DOHH2 (cell line): Measurements from ENCODE around the gene MGLL.

Experiments
- H3F3A ChIP-seq: fragments of 200-600 bp; sonication (generic), shearing (Covaris generic); 2 replicates; pipeline ENCODE4 v1.6.0; 2016; ENCODE audit warnings: antibody characterized with exemption, mild to moderate bottlenecking; ENCODE audit not compliant: control insufficient read depth, insufficient read depth
- H3K27ac ChIP-seq: fragments of 200-600 bp; sonication (generic); 2 replicates; pipeline ENCODE4 v1.5.1; 2014; ENCODE audit warnings: low read depth, mild to moderate bottlenecking, low read length, moderate library complexity
- H3K27me3 ChIP-seq: fragments of 200-600 bp; sonication (generic); 2 replicates; pipeline ENCODE4 v1.6.1; 2014; ENCODE audit warnings: mild to moderate bottlenecking, low read length, mixed read lengths; ENCODE audit not compliant: control insufficient read depth
- H3K36me3 ChIP-seq: fragments of 200-600 bp; sonication (generic); 2 replicates; pipeline ENCODE4 v1.6.1; 2014; ENCODE audit warnings: mild to moderate bottlenecking, low read length, moderate library complexity, mixed read lengths; ENCODE audit not compliant: control insufficient read depth
- H3K4me1 ChIP-seq: fragments of 200-600 bp; sonication (generic); 2 replicates; pipeline ENCODE4 v1.6.1; 2014; ENCODE audit warnings: mild to moderate bottlenecking, low read length, mixed read lengths; ENCODE audit not compliant: control insufficient read depth
- H3K4me2 ChIP-seq: fragments of 200-600 bp; sonication (generic); 2 replicates; pipeline ENCODE4 v1.6.0; 2014; ENCODE audit warnings: mild to moderate bottlenecking, low read length, moderate library complexity
- H3K4me3 ChIP-seq: fragments of 200-600 bp; sonication (generic); 2 replicates; pipeline ENCODE4 v1.5.1; 2014; ENCODE audit warnings: mild to moderate bottlenecking, low read length, mixed read lengths
- H3K79me2 ChIP-seq: fragments of 200-600 bp; sonication (generic); 2 replicates; pipeline ENCODE4 v1.6.1; 2014; ENCODE audit warnings: mild to moderate bottlenecking, low read length, mixed read lengths; ENCODE audit not compliant: control insufficient read depth
- H3K9me2 ChIP-seq: fragments of 200-600 bp; sonication (generic); replicated peaks from 2 replicates; pipeline ENCODE4 v1.6.1; 2014; ENCODE audit warnings: mild to moderate bottlenecking, low read length, mixed read lengths; ENCODE audit not compliant: control insufficient read depth
- H3K9me3 ChIP-seq: fragments of 200-600 bp; sonication (generic); 2 replicates; pipeline ENCODE4 v1.6.1; 2014; ENCODE audit warnings: antibody characterized with exemption, low read length, mixed read lengths; ENCODE audit not compliant: control insufficient read depth, insufficient read depth
- H4K20me1 ChIP-seq: fragments of 200-600 bp; sonication (generic); 2 replicates; pipeline ENCODE4 v1.6.0; 2014; ENCODE audit warnings: low read depth, mild to moderate bottlenecking, antibody characterized with exemption, low read length, moderate library complexity; ENCODE audit not compliant: control insufficient read depth, insufficient read depth
- EZH2phosphoT487 ChIP-seq: fragments of 200-600 bp; sonication (generic); IDR thresholded peaks from 2 replicates; pipeline ENCODE4 v1.6.1; 2017; ENCODE audit warnings: borderline replicate concordance, mild to moderate bottlenecking, antibody characterized with exemption, low read length, moderate library complexity, mixed read lengths
- TF ChIP-seq, protein P1 (sequence below): fragments of 200-600 bp; sonication (generic); IDR thresholded peaks from one replicate; pipeline ENCODE4 v1.5.1; 2014; ENCODE audit warnings: antibody characterized with exemption, mild to moderate bottlenecking, low read depth, low read length; ENCODE audit not compliant: poor library complexity, severe bottlenecking

The MGLL gene

DNA sequence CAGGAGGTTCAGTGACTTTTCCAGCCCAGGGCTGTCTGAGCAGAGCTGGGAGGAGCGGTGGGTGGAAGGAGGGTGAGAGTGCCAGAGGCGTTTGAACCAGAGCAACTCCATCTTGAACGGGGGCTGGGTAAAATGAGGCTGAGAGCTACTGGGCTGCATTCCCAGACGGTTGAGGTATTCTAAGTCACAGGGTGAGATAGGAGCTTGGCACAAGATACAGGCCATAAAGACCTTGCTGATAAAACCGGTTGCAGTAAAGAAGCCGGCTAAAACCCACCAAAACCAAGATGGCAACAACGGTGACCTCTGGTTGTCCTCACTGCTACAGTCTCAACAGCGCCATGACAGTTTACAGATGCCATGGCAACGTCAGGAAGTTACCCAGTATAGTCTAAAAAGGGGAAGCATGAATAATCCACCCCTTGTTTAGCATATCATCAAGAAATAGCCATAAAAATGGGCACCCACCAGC, 89.4 kb downstream of the MGLL start:
- H3K27ac ChIP-seq = no peak overlapping the region
- peaks cover 11% of the 10 kb centered on the region for H3F3A ChIP-seq
- H3K4me2 ChIP-seq = peak overlapping the region; percentile 24
- H3K79me2 ChIP-seq = no peaks in the 10 kb centered on the region
- no peak overlapping the region for H3K4me3 ChIP-seq
- TF ChIP-seq EZH2phosphoT487 = no peak
- TF ChIP-seq, protein P1, sequence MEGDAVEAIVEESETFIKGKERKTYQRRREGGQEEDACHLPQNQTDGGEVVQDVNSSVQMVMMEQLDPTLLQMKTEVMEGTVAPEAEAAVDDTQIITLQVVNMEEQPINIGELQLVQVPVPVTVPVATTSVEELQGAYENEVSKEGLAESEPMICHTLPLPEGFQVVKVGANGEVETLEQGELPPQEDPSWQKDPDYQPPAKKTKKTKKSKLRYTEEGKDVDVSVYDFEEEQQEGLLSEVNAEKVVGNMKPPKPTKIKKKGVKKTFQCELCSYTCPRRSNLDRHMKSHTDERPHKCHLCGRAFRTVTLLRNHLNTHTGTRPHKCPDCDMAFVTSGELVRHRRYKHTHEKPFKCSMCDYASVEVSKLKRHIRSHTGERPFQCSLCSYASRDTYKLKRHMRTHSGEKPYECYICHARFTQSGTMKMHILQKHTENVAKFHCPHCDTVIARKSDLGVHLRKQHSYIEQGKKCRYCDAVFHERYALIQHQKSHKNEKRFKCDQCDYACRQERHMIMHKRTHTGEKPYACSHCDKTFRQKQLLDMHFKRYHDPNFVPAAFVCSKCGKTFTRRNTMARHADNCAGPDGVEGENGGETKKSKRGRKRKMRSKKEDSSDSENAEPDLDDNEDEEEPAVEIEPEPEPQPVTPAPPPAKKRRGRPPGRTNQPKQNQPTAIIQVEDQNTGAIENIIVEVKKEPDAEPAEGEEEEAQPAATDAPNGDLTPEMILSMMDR = no peak
- no peaks in the 10 kb centered on the region for H3K9me2 ChIP-seq
- H4K20me1 ChIP-seq = no peaks in the 10 kb centered on the region
- no peaks in the 10 kb centered on the region for H3K36me3 ChIP-seq
- no peaks in the 10 kb centered on the region for H3K9me3 ChIP-seq
- H3K27me3 ChIP-seq = no peaks in the 10 kb centered on the region
- peaks cover 78% of the 10 kb centered on the region for H3K4me1 ChIP-seq

- H3K36me3 ChIP-seq = no peaks in the 10 kb centered on the region
- peaks cover 73% of the 10 kb centered on the region for H3K4me1 ChIP-seq
- no peak overlapping the region for H3K4me2 ChIP-seq
- TF ChIP-seq, protein P1 = no peak
- no peak for TF ChIP-seq EZH2phosphoT487
- H3F3A ChIP-seq = peaks cover 11% of the 10 kb centered on the region
- H4K20me1 ChIP-seq = no peaks in the 10 kb centered on the region
- no peaks in the 10 kb centered on the region for H3K79me2 ChIP-seq
- H3K9me3 ChIP-seq = no peaks in the 10 kb centered on the region
- H3K4me3 ChIP-seq = no peak overlapping the region
- H3K9me2 ChIP-seq = no peaks in the 10 kb centered on the region
- no peaks in the 10 kb centered on the region for H3K27me3 ChIP-seq
- H3K27ac ChIP-seq = no peak overlapping the region
These were observed 90.0 kb downstream of the MGLL start for GRCh38 chr3:127732303-127732702.

GRCh38 chr3:127731546-127732289, 90.6 kb downstream of the MGLL start:
- no peaks in the 10 kb centered on the region for H3K36me3 ChIP-seq
- TF ChIP-seq, protein P1 = no peak
- TF ChIP-seq EZH2phosphoT487 = no peak
- H4K20me1 ChIP-seq = no peaks in the 10 kb centered on the region
- H3K4me1 ChIP-seq = peaks cover 67% of the 10 kb centered on the region
- H3K9me3 ChIP-seq = no peaks in the 10 kb centered on the region
- no peaks in the 10 kb centered on the region for H3K79me2 ChIP-seq
- H3K4me2 ChIP-seq = no peak overlapping the region
- no peaks in the 10 kb centered on the region for H3K9me2 ChIP-seq
- H3K4me3 ChIP-seq = no peak overlapping the region
- peaks cover 11% of the 10 kb centered on the region for H3F3A ChIP-seq
- no peak overlapping the region for H3K27ac ChIP-seq
- no peaks in the 10 kb centered on the region for H3K27me3 ChIP-seq
